Left renal pelvis (tissue), 4 donors: ENCODE measurements around the gene MARCHF3. TPM values are rescaled to one million over a fixed set of nuclear protein-coding genes. Genes with fewer than 3 reads are reported as not detected.
"Not testable (repeated sequence)": the region's sequence is repeated elsewhere in the genome, so short reads cannot be mapped to it uniquely, and the experiment has no call there.

Source experiments
- DNase-seq, 4 donors: peaks; one replicate each; pipeline ENCODE4 v3.0.0-alpha.2; 2013; ENCODE audit warnings: low read depth in 4 of 4, low spot score in 3 of 4
- polyA plus RNA-seq, 4 donors: library from polyadenylated mRNA; unstranded; fragments of 120-200 nt; gene quantifications; one replicate each; pipeline ENCODE4 v1.2.1, GENCODE V29; 2013; ENCODE audit not compliant: insufficient read length in 4 of 4

Gene MARCHF3, protein sequence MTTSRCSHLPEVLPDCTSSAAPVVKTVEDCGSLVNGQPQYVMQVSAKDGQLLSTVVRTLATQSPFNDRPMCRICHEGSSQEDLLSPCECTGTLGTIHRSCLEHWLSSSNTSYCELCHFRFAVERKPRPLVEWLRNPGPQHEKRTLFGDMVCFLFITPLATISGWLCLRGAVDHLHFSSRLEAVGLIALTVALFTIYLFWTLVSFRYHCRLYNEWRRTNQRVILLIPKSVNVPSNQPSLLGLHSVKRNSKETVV
- 1 to 10 TPM; 4.0 to 7.6 (median 7.3) TPM for polyA plus RNA-seq

DNA sequence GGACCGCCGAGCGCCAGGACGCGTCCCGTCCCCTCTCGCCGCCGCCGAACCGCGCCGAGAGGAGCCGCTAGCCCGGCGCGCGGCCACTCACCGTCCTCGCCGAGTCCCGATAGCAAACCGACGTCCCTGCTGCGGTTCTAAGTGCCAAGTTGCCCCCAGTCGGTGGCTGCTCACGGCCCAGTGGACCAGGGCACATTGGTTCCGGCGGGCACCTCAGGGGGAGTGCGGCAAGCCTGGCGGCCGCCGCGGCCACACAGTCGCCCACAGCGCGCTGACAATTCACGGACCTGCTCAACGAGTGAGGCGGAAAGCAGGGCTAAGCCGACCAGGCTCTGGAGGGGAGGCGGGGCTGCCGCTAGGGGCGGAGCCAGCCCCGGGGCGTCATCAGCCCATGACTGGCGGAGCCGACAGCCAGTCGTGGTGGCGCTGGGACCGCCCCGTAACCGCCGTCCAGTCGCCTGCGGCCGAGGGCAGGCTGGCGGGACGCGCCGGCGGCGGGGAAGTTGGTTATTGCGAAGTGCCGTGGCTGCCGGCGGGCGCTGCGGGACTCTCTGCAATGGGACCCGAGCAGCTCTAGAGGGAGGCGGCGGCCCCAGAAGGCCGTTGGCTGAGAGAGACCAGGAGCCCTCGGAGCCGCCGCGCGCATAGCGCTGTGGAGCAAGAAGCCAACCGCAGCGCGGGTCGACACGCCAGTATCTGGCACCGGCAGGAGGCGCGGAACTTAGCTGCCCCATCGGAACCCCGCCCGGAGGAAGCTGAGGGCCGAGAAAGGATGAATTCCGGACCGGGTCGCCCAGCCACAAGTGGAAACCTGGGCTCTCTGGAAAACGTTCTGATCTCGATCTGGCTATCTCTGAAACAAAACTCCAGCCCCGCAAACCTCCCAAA is at the start of gene MARCHF3:
Gene MARCHF3, minus strand, starts transcription at position 300 of the 888 bp plus-strand sequence. CDS start 112,387 bp downstream, outside the sequence.
- peak; percentile 89 to 93 (median 92) for DNase-seq

DNA sequence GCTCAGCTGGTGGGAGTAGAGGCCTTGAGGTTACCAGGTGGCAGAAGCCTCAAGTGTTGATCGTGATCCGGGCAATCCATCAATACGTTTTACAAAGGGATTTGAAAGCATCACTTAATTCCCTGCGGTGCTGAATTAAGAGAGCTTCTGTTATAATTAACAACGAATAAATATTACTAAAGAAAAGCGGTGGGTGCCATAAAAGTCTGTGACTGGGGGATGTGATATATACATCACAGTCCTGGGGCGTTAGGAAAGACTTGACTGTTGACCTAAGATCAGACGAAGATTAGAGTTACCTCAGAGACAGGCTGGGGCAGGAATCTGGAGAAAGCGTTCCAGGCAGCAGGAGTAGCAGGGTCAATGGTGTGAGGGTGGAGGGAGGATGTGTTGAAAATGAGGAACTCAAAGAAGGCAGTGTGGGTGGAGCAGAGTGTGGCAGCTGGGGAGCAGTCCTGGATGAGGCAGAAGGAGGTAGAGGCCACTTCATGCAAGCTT is 49.7 kb upstream of the MARCHF3 start:
- DNase-seq, result no peak

DNA sequence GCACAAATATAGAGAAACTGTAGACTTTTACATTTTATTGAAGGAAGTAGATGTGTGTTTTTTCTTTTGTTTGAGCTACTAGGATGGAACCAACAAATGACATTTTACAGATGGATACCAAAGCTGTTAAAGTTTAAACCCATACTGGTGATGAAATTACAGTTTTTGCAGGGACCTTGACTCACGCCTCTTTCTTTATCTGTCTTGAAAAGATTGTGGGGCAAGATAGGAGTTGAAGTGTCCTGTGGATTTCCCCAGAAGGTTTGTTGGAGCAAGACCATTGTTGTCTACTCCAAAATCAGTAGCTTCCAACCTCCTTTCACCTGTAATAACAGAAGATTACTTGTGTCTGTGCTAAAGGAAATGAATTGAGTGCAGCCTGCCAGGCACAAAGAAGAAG is 47.0 kb upstream of the MARCHF3 start:
- DNase-seq, result no peak

DNA sequence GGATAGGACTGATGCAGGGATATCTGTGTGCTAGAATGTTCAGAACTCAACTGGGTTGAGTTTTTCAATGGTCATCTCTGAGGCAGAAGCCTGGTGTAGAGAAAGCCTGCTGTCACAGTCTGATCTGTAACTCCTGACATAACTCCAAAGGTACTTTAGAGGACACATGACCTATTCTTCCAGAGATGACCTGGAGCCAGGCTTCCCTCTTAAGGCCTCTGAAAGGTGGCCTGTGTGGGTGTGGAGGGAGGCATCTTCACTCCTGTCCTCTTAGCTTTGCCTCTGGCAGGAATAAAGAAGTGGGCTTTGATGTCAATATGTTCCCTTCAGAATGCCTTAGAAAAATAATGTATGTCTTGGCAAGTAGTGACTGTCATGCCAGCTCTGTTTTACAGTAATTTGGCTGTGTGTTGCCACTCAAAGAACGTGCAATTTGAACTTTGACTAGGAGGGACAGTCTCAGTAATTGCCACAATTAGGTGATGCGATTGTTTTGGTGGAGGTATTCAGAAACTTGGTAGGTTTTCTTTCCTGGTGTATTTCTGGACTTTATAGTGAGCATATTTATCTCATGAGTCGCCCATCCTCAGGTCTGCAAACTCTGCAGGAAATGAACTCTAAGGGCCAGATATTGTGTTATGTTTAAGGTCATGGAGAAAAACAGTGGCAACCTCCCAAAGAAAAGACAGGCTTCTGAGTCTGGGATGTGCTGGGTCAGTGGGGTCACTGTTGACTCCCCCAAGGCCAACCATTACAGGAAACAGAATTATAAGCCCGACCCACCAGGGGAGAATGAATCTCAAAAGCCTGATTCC is 46.2 kb upstream of the MARCHF3 start:
- DNase-seq, result peak in 1 of 4 donors; percentile 26

DNA sequence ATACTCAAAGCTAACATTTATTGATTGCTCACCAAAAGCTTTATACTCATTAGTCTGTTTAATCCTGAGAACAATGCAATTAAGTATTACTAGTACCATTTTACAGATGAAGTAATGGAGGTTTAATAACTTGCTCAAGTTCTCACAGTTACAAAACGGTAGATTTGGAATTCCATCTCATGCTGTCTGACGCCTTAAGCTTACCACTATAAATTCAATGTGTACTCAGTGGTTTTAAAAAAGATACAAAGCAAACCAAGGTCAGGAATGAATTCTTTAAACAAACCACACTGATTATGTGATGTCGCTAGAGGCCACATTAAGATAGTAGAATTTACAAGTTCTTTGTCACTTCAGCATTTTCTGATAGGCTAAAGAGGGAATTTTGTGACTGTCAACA is 44.1 kb upstream of the MARCHF3 start:
- DNase-seq, result no peak

DNA sequence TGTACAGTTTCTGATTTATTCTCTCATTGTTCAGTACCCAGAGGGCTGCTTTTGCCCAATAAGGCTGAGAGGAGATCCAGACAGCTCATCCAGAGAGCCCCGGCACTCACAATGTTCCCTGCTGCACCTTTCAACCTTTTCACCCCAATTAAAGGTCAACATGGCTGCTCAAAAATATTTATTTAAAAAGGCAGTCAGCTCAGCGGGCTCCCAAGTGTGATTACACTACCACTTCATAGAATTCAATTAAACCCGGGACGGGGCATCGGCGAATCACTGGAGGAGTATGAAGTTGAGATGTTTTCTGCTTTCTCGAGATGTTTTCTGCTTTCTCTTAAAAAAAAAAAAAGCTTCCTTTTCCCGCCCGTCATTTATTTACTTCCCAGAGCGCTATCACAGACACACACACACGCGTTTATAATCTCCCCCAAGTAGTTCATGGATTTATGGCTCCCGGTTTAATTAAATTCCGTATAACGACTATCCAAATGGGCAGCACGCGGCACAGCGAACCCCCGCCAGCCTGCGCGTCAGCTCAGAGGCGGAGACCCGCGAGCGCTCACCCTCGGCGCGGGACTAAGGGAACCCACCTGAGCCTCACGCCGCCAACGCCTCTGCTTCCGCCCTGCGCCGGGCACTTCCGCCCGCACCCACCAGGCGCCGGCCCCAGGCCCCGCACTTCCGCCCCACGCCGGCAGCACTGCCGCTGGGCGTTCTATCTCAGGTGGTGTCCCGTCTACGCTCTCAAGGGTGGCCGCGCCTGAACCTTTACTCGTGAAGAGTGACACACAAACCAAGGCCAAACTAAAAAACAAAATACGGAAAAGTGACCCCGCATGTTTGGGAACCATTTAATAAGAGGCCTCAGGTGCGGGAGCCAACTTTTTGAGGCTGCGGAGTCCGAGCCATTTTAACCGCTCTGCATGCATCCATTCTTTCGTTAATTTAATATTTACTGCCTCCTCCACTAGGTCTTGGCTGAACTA is 42.8 kb upstream of the MARCHF3 start, which contains the start of gene C5orf63:
Gene C5orf63, minus strand, starts transcription at position 642 of the 986 bp plus-strand sequence. CDS start 14,507 bp downstream, outside the sequence.
- DNase-seq, result peak in 2 of 4 donors; percentile 14 to 44

DNA sequence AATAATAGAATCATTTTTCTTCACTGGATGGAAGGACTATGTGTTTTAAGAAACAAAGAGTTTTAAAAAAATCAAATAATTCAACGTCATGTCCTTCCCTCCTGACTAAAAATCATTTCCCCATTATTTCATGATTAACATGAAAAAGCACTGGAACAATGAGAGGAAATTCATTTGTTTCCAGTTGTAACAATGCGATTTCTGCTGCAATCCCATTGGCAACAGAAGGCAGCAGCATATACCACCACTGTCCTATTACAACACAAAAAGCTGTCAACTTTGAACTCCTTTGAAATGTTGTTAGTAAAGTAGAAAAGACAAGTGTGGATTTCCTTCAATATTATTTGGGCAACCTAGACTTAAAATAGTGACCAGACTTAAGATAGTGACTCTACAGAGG is 39.9 kb upstream of the MARCHF3 start:
- DNase-seq, result no peak

DNA sequence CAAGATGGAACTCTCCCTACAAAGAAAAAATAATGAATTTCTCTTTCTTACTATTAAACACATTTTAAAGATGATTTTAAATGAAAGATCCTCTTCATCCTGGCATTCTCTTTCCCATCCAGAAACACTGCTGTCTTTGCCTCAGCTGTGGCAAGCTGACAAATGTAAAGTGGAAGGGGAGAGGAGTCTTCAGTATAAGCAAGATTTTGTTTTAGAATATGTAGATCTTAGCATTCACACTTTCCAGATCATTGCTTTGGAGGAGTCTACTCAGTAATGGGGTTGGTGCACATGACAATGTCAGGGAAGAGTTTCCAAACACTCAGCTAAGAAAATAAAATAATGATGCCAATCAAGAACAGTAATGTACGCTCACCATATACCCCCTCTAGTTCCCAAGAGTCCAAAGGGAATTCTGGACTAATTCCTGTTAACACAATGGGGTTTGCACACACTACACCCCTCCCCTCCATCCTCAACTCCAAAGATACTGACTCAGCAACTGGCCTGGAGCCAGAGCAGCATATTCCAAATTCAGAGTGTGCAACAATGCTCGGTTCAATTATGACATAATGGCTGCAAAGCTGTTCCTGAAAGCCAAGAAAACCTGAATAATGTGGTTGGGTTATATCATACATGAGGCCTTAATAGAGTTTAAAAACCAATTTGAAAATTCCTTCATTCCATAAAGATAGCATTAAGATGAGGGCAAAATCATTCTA is 38.3 kb upstream of the MARCHF3 start:
- DNase-seq, result no peak

DNA sequence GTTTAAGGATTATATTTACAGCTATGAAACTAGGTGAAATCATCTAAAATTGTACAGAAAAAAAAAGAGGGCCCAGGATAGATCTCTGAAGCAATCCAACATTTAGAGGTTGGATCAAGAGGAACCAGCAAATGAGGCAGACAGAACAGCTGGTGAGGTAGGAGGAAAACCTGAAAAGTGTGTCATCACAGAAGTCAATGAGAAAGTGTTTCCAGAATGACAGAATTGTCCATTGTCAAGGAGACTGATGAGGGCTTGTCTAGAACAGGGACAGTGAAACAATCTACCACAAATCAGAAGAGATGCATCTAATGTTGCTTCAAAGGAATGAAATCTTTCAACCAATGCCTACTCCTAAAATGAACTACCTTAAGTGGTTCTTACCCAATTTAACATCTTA is 36.4 kb upstream of the MARCHF3 start:
- no peak for DNase-seq

DNA sequence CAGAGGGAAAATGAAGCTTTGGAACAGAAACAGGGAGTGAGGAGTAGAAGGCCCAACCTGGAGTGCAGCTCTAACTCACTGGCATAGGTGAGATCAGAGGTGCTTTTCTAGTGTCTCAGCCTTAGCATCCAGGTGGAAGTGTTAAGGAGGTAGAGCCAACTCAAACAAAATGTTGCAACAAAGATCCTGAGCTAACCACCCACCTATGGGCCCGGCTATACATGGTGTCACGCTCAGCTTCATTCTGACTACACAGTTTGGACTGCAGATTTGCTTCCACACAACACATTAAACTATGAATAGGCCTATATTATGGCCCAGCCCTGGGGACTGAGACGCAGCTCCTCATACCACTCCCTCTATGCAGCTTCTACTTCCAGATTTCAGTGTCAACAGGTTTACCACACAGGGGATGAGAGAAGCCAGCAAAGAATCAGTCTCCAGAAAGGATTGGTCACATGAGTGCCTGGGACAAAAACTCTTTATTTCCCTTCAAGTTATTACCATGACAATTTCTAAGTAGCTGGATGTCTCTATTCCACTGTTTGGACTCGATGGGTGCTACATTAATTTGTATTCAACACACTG is 34.0 kb upstream of the MARCHF3 start:
- no peak for DNase-seq

DNA sequence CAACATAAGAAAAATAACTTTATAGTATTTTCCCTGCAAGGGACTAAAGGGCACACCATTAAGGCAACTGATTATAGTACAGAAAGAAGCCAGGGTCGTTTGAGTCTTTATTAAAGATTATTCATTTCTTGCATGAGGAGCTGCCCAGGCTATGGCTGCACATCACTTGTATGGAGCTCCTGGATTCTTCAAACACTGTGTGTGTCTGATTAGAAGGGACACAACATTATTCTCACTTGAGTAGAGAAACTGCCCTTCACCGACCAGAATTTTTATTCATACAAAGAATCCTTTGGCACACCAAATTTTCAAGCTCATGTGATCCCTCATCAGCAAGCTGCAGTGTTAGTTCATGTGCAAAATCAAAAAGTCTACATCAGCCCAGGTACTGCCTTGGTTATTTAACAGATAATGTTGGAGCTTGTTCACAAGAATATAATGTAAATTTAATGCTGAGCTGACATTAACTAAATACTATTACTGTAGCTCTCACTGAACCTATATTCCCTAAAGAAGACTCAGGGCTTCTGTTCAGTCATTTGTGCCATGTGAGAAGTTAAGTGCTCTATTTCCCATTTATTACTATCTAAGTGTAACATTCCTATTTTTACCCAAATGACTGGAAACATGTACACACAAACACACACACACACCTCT is 33.0 kb upstream of the MARCHF3 start:
- no peak for DNase-seq

DNA sequence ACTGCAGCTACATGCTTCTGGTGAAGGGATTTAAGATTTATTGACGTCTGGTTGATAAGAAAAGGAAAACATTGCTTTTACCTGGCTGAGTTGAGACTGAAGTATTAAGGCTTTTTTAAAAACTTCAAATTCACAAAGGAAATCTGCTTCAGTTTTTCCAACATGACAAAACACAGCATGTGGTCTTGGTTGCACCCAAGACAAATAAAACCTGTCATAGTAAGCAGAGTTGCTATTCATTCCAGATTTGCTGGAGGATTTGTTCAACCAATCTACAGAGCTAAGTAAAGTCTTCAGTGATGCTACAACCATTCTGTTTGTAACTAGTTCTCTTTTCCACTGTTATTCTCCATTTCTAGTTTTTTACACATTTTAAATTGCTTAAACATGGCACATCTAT is 31.6 kb upstream of the MARCHF3 start:
- no peak for DNase-seq

DNA sequence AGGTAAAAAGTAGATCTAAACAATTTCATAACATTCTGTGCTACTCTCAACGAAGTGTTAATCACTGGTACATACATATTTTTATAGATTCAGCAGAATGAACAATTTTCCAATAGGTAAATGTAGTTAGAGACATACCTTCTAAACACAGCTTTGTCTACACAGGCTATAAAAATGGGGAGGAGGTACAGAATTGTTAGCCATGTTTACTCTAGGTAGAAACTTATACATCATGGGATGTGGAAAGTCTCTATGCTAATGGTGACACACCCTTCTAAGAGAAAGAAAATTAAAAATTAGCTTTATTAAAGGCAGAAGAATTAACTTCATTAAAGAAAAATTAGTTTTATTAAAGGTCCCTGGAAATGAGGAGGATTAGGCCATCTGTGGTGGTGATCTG is 31.2 kb upstream of the MARCHF3 start:
- DNase-seq, result no peak

DNA sequence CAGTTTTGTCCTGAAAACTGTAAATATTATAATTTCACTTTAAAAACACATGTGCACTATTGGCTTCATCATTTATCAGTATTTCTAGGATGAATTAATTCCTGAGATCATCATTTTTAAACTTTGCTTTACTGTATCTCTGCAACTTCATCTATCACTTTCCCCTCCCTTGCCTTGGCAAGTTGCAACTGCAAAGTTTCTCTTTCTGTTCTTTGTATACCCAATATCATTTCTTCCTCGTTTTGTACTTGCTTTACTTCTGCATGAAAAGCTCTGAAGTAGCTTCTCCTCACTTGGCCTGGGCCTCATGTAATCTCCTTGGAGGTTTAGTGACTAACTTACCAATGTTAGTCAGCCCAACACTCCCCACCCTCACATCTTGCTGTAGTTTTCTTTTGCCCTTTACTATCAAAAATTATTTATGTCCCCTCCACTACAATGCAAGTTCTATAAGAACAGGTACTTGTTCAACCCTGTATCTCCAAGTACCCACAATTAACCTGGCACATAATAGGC is 30.2 kb upstream of the MARCHF3 start:
- DNase-seq, result no peak

DNA sequence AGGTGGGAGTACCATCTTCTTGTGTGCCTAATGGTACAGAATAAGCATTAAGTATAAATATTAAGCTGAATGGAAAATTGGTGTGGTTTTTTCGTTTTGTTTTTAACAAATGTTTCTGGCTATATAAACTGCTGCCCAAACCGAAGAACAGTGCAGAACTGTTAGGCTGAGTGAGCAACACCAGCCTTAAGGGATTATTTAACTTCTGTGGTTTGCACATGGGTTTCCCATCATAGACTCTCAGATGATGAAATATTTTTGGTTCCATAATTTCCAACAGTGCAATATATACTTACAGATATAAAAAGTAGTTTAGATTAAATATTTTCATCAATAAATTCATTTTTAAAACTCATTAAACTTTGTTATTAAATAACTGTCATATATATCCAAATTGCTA is 26.5 kb upstream of the MARCHF3 start:
- no peak for DNase-seq

DNA sequence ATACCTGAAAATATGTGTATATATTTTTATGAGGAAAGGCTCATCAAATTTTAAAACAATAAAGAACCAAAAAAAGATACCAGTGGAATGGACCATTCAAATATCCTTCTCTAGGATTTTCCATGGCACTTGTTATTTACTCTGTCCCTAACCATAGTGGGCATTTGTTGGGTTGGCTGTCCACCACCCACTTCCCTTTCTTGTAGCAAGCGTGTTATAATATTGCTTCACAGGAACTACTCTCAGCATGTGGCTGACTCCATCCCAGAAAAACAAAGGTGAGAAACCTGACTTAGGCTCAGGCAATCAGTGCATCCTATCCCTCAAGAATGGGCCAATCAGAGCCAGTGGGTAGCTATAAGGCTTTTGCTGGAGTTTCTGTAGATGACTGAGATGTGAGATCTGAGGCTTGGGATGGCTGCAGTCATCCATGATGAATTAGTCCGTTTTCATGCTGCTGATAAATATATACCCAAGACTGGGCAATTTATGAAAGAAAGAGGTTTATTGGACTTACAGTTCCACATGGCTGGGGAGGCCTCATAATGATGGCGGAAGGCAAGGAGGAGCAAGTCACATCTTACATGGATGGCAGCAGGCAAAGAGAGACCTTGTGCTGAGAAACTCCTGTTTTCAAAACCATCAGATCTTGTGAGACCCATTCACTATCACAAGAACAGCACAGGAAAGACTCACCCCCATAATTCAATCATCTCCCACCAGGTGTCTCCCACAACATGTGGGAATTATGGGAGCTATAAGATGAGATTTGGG is 25.7 kb upstream of the MARCHF3 start:
- DNase-seq, result no peak

DNA sequence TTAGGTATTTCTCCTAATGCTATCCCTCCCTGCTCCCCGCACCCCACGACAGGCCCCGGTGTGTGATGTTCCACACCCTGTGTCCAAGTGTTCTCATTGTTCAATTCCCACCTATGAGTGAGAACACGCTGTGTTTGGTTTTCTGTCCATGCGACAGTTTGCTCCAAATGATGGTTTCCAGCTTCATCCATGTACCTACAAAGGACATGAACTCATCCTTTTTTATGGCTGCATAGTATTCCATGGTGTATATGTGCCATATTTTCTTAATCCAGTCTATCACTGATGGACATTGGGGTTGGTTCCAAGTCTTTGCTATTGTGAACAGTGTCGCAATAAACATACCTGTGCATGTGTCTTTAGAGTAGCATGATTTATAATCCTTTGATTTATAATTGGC is 23.2 kb upstream of the MARCHF3 start:
- not testable (repeated sequence) for DNase-seq
